Lung (tissue), 12 donors: Measurements from ENCODE around the gene MRPS10. TPM values are rescaled to one million over a fixed set of nuclear protein-coding genes. Genes with fewer than 3 reads are reported as not detected.
A peak's percentile ranks its signal among the peaks of the same experiment; 100 is the strongest.
"Not testable (repeated sequence)": the region's sequence is repeated elsewhere in the genome, so short reads cannot be mapped to it uniquely, and the experiment has no call there.

Experiments
- ATAC-seq: fragments of 200-7000 bp; cut with Tn5 transposase; one replicate; pipeline ENCODE4 v1.9.1; 2020; ENCODE audit warnings: moderate number of reproducible peaks; ENCODE audit not compliant: insufficient read depth, low FRiP score
- DNase-seq, 3 donors: peaks; one replicate each; pipeline ENCODE4 v3.0.0-alpha.2; 2013 to 2017
- H3K27ac ChIP-seq, 2 donors: one replicate each; pipeline ENCODE4 v1.5.1; 2013; ENCODE audit warnings: mild to moderate bottlenecking in 2 of 2, moderate library complexity in 2 of 2, control low read depth in 1 of 2, inconsistent platforms in 1 of 2, low read depth in 1 of 2, low read length in 1 of 2
- H3K27me3 ChIP-seq, 3 donors: one replicate each; pipeline ENCODE4 v1.5.1; 2013; ENCODE audit warnings: low read length in 2 of 3; ENCODE audit not compliant: control insufficient read depth in 3 of 3, insufficient read depth in 3 of 3
- H3K36me3 ChIP-seq, 4 donors: one replicate each; pipeline ENCODE4 v1.5.1; 2013; ENCODE audit warnings: low read length in 4 of 4, mild to moderate bottlenecking in 1 of 4, moderate library complexity in 1 of 4; ENCODE audit not compliant: control insufficient read depth in 4 of 4, insufficient read depth in 4 of 4
- H3K4me1 ChIP-seq, 5 donors: one replicate each; pipeline ENCODE4 v1.5.1; 2013; ENCODE audit warnings: low read length in 5 of 5, mild to moderate bottlenecking in 2 of 5, moderate library complexity in 1 of 5; ENCODE audit not compliant: control insufficient read depth in 5 of 5, insufficient read depth in 5 of 5
- H3K4me3 ChIP-seq: one replicate; pipeline ENCODE4 v1.5.1; 2013; ENCODE audit warnings: mild to moderate bottlenecking, control low read depth, moderate library complexity
- H3K9ac ChIP-seq, 2 donors: one replicate each; pipeline ENCODE4 v1.5.1; 2013; ENCODE audit warnings: low read length in 2 of 2, control low read depth in 1 of 2; ENCODE audit not compliant: insufficient read depth in 1 of 2
- H3K9me3 ChIP-seq, 4 donors: one replicate each; pipeline ENCODE4 v1.5.1; 2013; ENCODE audit warnings: low read length in 3 of 4, mild to moderate bottlenecking in 1 of 4, moderate library complexity in 1 of 4; ENCODE audit not compliant: control insufficient read depth in 4 of 4, insufficient read depth in 3 of 4
- WGBS, 2 donors: extraction: QIAGEN DNeasy Blood & Tissue Kit; methylation state at CpG; one replicate each; pipeline ENCODE4 v1.1.7; 2013; 5-methylcytosine and 5-hydroxymethylcytosine counted together
- polyA plus RNA-seq, 2 donors: library from polyadenylated mRNA; stranded (reverse); fragments of 200-250 nt; gene quantifications; one replicate each; pipeline ENCODE4 v1.2.1, GENCODE V29; 2013
- total RNA-seq, 2 donors: library from RNA; depleted of rRNA in 1 of 2; stranded (reverse); fragments of >200 nt in 1 of 2; gene quantifications; one replicate each; pipeline ENCODE4 v1.2.1, GENCODE V29; 2014 to 2021
- TF ChIP-seq, protein P1 (sequence below): IDR thresholded peaks from 2 replicates; pipeline ENCODE4 v1.5.1; 2012; ENCODE audit warnings: mild to moderate bottlenecking; ENCODE audit errors: control extremely low read depth, extremely low read depth
- donor health status: control.
- donor health status: control.
- donor health status: Bipolar disorder and iron deficiency.
- donor health status: healthy.
- donor health status: DM: yes; HTN: yes; CAD: no.

The MRPS10 gene
- total and polyA plus RNA-seq, 4 donors: 19.7 to 26.5 (median 22.5) TPM

GRCh38 chr6:42203183-42203582, 14.5 kb downstream of the MRPS10 start:
- TF ChIP-seq, protein P1, sequence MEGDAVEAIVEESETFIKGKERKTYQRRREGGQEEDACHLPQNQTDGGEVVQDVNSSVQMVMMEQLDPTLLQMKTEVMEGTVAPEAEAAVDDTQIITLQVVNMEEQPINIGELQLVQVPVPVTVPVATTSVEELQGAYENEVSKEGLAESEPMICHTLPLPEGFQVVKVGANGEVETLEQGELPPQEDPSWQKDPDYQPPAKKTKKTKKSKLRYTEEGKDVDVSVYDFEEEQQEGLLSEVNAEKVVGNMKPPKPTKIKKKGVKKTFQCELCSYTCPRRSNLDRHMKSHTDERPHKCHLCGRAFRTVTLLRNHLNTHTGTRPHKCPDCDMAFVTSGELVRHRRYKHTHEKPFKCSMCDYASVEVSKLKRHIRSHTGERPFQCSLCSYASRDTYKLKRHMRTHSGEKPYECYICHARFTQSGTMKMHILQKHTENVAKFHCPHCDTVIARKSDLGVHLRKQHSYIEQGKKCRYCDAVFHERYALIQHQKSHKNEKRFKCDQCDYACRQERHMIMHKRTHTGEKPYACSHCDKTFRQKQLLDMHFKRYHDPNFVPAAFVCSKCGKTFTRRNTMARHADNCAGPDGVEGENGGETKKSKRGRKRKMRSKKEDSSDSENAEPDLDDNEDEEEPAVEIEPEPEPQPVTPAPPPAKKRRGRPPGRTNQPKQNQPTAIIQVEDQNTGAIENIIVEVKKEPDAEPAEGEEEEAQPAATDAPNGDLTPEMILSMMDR: no peak
- Histone ChIP-seq H3K27me3 (no peaks in the 10 kb centered on the region), H3K9ac (no peak overlapping the region), H3K36me3 (peaks cover 4 to 19% (median 7%) of the 10 kb centered on the region in 4 donors), H3K4me3 (no peak overlapping the region), H3K9me3 (no peaks in the 10 kb centered on the region), H3K27ac (no peak overlapping the region), H3K4me1 (peaks cover 0 to 2% (median 0%) of the 10 kb centered on the region in 5 donors)
- WGBS, 2 donors: 93 to 97% methylated on average over 3 of the region's 3 CpGs
- no peak for ATAC-seq
- no peak for DNase-seq

GRCh38 chr6:42202131-42202915, 15.3 kb downstream of the MRPS10 start:
- H3K4me3 ChIP-seq, ATAC-seq, H3K27ac ChIP-seq, DNase-seq, H3K9ac ChIP-seq, H3K4me1 ChIP-seq, H3K9me3 ChIP-seq, H3K27me3 ChIP-seq: not testable (repeated sequence)
- peaks cover 4 to 16% (median 6%) of the 10 kb centered on the region in 4 donors for H3K36me3 ChIP-seq
- WGBS, 2 donors: 91 to 93% methylated on average over 13 of the region's 13 CpGs

DNA sequence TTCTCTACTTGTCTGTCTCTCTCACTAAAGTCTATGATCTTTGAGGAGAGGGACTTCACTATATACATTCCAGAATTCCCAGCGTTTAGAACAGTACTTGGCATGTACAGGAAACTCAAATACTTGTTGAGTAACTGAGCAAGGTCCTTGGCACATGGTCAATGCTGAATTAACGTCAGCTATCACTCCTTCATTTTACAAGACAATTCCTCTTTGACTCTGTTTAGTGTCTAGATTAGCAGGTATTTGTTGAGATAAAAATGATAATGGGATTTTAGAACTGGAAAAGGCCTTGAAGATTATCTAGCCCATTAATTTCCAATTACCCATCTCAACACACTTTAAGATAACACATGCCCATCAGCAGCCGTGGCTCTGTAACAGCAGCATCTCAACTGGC, 16.3 kb downstream of the MRPS10 start:
- Histone ChIP-seq H3K9ac (no peak overlapping the region), H3K36me3 (peaks cover 4 to 12% (median 6%) of the 10 kb centered on the region in 4 donors), H3K27ac (no peak overlapping the region), H3K4me1 (peaks cover 0 to 2% (median 0%) of the 10 kb centered on the region in 5 donors), H3K4me3 (no peak overlapping the region), H3K9me3 (no peaks in the 10 kb centered on the region), H3K27me3 (no peaks in the 10 kb centered on the region)
- TF ChIP-seq, protein P1: no peak
- 55 to 81% methylated on average over 3 of the region's 3 CpGs for whole genome bisulfite sequencing, 2 donors
- DNase-seq (no peak), ATAC-seq (no peak)

GRCh38 chr6:42200035-42200434, 17.6 kb downstream of the MRPS10 start:
- DNase-seq (peak; percentile 46 to 79 (median 70)), ATAC-seq (peak; percentile 27)
- Histone ChIP-seq H3K27me3 (no peaks in the 10 kb centered on the region), H3K9ac (no peak overlapping the region), H3K27ac (no peak overlapping the region), H3K36me3 (peaks cover 4 to 8% (median 5%) of the 10 kb centered on the region in 4 donors), H3K4me1 (peaks cover 0 to 2% (median 0%) of the 10 kb centered on the region in 5 donors), H3K4me3 (no peak overlapping the region), H3K9me3 (no peaks in the 10 kb centered on the region)
- TF ChIP-seq, protein P1: no peak
- 71 to 82% methylated on average over 1 of the region's 1 CpG for whole genome bisulfite sequencing, 2 donors
